Measurements from ENCODE around the gene ELL2. TPM values are rescaled to one million over a fixed set of nuclear protein-coding genes. Genes with fewer than 3 reads are reported as not detected.
A peak's percentile ranks its signal among the peaks of the same experiment; 100 is the strongest.
"Not testable (repeated sequence)": the region's sequence is repeated elsewhere in the genome, so short reads cannot be mapped to it uniquely, and the experiment has no call there.

Gene ELL2
- polyA plus RNA-seq, 6 donors from 2014 or later, result 6.3 to 10.1 (median 8.3) TPM

DNA sequence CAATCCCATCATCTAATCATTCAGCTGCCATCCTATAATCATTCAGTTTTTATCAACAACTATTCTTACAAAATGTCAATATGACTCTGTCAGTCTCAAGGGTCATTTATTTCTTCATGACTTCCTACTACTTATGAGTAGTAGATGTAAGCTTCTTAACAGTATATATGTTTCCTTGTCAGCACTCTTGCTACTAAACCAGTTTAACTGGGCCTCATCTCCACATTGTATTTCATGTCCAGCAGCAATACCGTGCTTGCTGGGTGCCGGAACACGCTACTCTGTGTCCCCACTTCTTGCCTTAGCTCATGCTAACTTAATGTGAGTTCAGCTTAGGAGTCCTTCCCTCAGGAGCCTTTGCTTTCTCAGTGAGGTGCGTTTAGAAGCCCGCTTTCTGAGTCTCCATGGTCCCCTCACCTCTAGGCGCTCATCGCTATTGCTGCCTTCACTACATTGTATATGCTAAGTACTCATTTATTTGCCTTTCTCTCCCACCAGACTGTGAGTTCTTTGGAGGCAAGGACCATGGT lies 32.9 kb downstream of the ELL2 start:
- no peak for DNase-seq
- ATAC-seq (ENCODE audit: low read depth in 2 of 2), result no peak
- no peaks in the 10 kb centered on the region for H3K27me3 Mint-ChIP-seq
- H3K4me1 Mint-ChIP-seq, result peaks cover 24 to 37% (median 36%) of the 10 kb centered on the region in 3 donors
- H3K4me3 Mint-ChIP-seq, result no peak overlapping the region
- H3K27ac Mint-ChIP-seq, result peak overlapping the region in 3 of 6 donors; percentile 10 to 70 (median 35)
- H3K36me3 Mint-ChIP-seq, result peaks cover 0 to 4% of the 10 kb centered on the region in 2 donors
- H3K9me3 Mint-ChIP-seq, result no peaks in the 10 kb centered on the region

DNA sequence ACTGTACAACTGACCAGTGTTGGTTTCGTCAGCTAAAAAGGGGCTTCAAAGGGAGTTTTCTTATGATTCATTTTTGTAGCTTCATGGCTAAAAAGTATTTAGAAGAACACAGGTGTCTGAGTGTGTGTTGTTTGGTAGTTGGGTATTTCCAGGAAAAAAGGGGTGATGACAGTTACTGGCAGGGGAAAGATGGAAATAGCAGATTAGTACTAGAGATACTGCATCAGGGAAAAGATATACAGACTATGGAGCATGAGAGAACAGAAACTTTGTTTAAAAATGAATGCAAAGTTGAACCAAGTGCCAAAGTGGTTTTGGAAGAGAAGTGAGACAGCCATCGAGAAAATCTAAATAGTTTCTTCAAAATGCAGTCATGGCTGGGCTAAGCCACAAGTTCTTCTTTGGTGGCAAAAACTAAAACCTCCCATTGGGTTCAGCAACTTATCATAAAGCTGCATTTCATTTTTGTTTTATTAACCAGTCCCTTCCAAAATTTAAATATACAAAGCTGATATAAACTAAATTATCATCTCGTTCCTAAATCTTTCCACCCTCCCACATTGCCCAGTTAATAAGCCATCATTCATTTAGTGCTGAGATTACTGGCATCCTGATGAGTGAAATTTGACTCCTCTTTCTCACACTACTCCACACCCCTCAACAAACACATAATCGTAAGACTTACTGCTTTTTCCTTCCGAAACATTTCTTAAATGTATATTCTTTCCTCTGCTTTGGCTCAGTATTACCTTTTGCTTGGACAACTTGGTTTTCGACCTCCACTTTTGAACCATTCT lies 33.5 kb downstream of the ELL2 start:
- no peaks in the 10 kb centered on the region for H3K9me3 Mint-ChIP-seq
- ATAC-seq (ENCODE audit: low read depth in 2 of 2) (peak in 1 of 2 donors; percentile 18), DNase-seq (no peak)
- H3K27me3 Mint-ChIP-seq, result no peaks in the 10 kb centered on the region
- H3K27ac Mint-ChIP-seq, result peak overlapping the region in 4 of 6 donors; percentile 10 to 35 (median 16)
- peaks cover 0 to 4% of the 10 kb centered on the region in 2 donors for H3K36me3 Mint-ChIP-seq
- H3K4me3 Mint-ChIP-seq, result peak overlapping the region in 1 of 8 donors; percentile 16
- H3K4me1 Mint-ChIP-seq, result peaks cover 30 to 43% (median 39%) of the 10 kb centered on the region in 3 donors

DNA sequence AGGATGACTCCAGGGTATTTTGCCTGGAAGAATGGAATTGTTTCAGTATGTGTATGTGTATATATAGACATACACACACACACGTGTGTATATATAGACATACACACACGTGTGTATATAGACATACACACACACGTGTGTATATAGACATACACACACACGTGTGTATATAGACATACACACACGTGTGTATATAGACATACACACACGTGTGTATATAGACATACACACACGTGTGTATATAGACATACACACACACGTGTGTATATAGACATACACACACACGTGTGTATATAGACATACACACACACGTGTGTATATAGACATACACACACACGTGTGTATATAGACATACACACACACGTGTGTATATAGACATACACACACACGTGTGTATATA lies 34.4 kb downstream of the ELL2 start:
- not testable (repeated sequence) for ATAC-seq (ENCODE audit: low read depth in 2 of 2); H3K36me3 Mint-ChIP-seq; DNase-seq; H3K27ac Mint-ChIP-seq; H3K4me3 Mint-ChIP-seq; H3K27me3 Mint-ChIP-seq; H3K9me3 Mint-ChIP-seq
- peaks cover 31 to 45% (median 39%) of the 10 kb centered on the region in 3 donors for H3K4me1 Mint-ChIP-seq

DNA sequence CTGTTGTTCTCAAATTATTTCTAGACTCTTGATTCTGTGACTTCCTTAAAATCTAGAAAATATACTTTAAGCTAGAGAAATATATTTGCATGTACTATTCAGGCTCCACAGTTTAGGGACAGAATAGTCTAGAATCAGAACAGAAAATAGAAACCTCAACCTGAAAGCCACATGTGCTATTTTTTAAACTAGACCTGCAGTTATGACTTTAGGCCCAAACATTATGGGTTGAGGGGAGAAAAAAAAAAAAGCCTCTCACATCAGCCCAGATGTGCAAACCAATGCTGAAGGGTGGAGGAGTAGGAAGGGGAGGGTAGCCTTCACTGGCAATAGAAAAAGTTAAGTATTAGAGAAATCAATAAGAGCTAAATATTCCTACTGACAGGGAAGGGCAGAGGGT lies 35.7 kb downstream of the ELL2 start:
- H3K27ac Mint-ChIP-seq, result no peak overlapping the region
- ATAC-seq (ENCODE audit: low read depth in 2 of 2) (no peak), DNase-seq (no peak)
- H3K4me3 Mint-ChIP-seq, result peak overlapping the region in 3 of 8 donors; percentile 7 to 48 (median 27)
- no peaks in the 10 kb centered on the region for H3K36me3 Mint-ChIP-seq
- H3K4me1 Mint-ChIP-seq, result peaks cover 31 to 54% (median 42%) of the 10 kb centered on the region in 3 donors
- no peaks in the 10 kb centered on the region for H3K27me3 Mint-ChIP-seq
- no peaks in the 10 kb centered on the region for H3K9me3 Mint-ChIP-seq

DNA sequence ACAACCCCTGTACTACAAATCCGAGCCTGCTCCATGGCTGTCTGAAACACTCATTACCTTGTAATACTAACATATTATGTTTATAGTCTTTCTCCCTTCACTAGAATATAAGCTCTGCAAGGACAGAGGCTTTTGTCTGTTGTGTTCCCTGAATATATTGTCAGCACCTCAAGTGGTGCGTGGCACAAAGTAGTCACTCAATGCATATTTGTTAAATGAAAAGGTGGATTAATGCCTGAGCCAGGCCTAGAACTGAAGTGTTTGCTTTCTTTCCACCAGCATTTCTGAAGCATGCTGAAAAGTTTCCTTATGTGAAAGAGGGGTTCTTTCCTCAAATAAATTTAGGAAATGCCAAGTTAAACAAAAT lies 36.3 kb downstream of the ELL2 start:
- ATAC-seq (ENCODE audit: low read depth in 2 of 2), result no peak
- Mint-ChIP-seq H3K9me3 (no peaks in the 10 kb centered on the region), H3K36me3 (no peaks in the 10 kb centered on the region), H3K4me1 (peaks cover 31 to 54% (median 44%) of the 10 kb centered on the region in 3 donors), H3K27ac (no peak overlapping the region), H3K27me3 (no peaks in the 10 kb centered on the region), H3K4me3 (no peak overlapping the region)
- no peak for DNase-seq

DNA sequence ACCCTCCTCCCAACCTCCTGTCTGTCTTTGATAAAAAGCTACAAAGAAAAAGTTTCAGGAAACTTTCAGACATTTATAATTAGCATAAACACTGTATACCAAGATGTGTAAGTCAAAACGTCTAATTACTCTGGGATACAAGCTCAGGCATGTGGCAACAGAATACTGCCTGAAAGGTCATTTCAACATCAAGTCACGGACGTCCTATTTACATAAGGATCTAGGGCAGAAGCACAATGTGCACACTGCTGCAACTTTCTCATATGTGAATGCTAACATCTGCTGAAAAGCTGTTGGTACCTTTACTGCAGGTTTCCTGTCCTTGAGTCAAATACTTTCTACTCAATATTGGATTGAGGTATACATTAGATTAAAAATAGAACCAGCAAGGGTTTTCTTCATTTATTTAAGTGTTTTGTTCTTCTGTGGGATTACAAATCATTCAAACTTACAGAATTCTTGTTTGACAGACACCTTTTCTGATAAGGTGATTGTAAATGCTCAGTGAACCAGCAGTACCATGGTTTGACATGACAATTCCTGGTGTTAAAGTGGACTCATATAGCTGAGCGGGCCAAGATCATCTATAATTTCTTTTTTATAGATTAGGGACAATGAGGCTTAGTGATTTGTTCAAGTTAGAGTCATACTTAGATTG lies 36.8 kb downstream of the ELL2 start:
- peak overlapping the region in 1 of 6 donors; percentile 19 for H3K27ac Mint-ChIP-seq
- H3K9me3 Mint-ChIP-seq, result no peaks in the 10 kb centered on the region
- no peak overlapping the region for H3K4me3 Mint-ChIP-seq
- H3K27me3 Mint-ChIP-seq, result no peaks in the 10 kb centered on the region
- DNase-seq (no peak), ATAC-seq (ENCODE audit: low read depth in 2 of 2) (no peak)
- H3K4me1 Mint-ChIP-seq, result peaks cover 31 to 54% (median 44%) of the 10 kb centered on the region in 3 donors
- no peaks in the 10 kb centered on the region for H3K36me3 Mint-ChIP-seq

DNA sequence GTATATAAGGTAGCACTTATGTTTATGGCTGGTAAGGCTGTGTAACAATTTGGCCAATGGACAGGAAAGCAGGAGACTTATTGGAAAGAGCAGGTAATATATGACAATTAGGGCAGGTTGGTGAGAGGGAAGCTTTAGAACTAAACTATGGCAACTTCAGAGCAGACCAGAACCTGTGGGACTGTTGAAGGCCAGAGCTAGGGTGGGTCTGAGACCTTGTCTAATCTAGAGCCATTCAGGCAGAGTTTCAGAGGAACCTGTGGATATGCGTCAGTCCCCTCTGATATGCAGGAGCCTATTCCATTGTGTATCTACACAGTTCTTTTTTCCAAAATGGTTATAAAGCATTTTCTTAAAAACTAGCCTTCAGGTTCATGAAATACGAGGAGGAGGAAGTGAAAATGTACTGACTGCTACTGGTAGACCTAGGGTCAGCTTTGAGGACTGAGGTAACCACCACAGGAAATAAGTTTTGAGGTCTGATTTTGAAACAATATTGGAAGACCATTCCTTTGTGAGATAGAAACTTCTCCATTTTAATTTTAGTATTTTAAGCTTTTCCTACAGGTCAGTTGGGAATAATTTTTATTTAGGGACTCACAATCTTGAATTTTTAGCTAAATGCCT lies 37.6 kb downstream of the ELL2 start:
- H3K9me3 Mint-ChIP-seq, result no peaks in the 10 kb centered on the region
- DNase-seq (peak; percentile 29), ATAC-seq (ENCODE audit: low read depth in 2 of 2) (peak; percentile 70 to 72)
- peak overlapping the region in 1 of 8 donors; percentile 0 for H3K4me3 Mint-ChIP-seq
- no peaks in the 10 kb centered on the region for H3K36me3 Mint-ChIP-seq
- peak overlapping the region in 1 of 6 donors; percentile 9 for H3K27ac Mint-ChIP-seq
- peaks cover 31 to 59% (median 44%) of the 10 kb centered on the region in 3 donors for H3K4me1 Mint-ChIP-seq
- H3K27me3 Mint-ChIP-seq, result no peaks in the 10 kb centered on the region

DNA sequence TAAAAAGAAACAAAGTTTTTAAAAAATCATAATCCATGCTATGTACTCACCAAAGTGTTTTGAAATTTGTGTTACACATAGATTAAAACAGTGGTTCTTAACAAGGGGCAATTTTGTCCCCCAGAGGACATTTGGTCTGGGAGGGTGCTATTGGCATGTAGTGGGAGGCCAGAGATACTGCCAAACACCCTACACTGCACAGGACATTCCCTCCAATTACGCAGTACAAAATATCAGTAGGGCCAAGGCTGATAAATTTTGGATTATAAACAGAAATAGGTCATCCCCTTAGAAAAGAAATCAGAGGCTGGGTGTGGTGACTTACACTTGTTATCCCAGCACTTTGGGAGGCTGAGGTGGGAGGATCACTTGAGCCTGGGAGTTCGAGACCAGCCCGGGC lies 38.9 kb downstream of the ELL2 start:
- H3K9me3 Mint-ChIP-seq, result no peaks in the 10 kb centered on the region
- H3K27ac Mint-ChIP-seq, result no peak overlapping the region
- H3K4me1 Mint-ChIP-seq, result peaks cover 27 to 47% (median 38%) of the 10 kb centered on the region in 3 donors
- no peaks in the 10 kb centered on the region for H3K36me3 Mint-ChIP-seq
- H3K27me3 Mint-ChIP-seq, result no peaks in the 10 kb centered on the region
- no peak for DNase-seq
- ATAC-seq (ENCODE audit: low read depth in 2 of 2), result no peak
- H3K4me3 Mint-ChIP-seq, result no peak overlapping the region

DNA sequence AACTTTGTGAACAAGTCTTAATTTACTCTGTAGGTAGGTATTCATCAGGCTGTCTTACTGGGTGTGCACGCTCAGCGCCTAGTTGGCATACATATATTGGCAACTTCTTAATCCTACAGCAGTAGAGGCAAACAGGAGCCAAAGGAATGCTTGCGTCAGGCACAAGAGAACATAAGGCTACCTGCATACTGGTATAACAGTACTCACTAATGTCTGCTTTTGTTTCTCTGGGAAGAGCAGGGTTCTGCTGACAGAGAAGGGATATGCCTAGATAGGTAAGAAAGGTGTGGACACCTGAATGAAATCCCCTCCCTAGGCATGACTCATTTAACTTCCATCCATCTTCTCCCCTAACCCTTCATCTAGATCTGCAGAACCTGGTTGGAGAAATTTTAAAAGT lies 40.1 kb downstream of the ELL2 start:
- H3K4me3 Mint-ChIP-seq, result no peak overlapping the region
- peaks cover 26 to 40% (median 32%) of the 10 kb centered on the region in 3 donors for H3K4me1 Mint-ChIP-seq
- no peaks in the 10 kb centered on the region for H3K36me3 Mint-ChIP-seq
- no peaks in the 10 kb centered on the region for H3K27me3 Mint-ChIP-seq
- DNase-seq (no peak), ATAC-seq (ENCODE audit: low read depth in 2 of 2) (no peak)
- no peaks in the 10 kb centered on the region for H3K9me3 Mint-ChIP-seq
- H3K27ac Mint-ChIP-seq, result no peak overlapping the region

DNA sequence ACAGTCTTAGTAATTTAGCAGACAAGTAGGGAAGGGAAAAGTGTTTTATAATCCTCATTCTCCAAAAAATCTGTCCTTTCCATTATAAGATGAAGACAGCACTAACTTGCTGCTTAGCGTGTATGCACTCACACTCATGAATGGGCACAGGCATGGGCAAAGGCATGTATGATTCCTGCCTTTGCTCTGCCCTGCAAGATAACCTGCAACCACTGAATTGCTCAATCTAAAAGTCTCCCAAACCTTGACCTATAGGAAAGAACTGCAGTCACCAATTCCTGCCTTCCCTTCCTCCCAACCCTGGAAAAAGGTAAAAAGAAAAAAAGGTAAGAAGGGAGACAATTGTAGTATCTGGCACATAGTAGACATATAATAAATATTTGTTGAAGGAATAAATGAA lies 40.8 kb downstream of the ELL2 start:
- H3K4me1 Mint-ChIP-seq, result peaks cover 28 to 42% (median 34%) of the 10 kb centered on the region in 3 donors
- ATAC-seq (ENCODE audit: low read depth in 2 of 2) (no peak), DNase-seq (no peak)
- H3K4me3 Mint-ChIP-seq, result peak overlapping the region in 1 of 8 donors; percentile 11
- H3K9me3 Mint-ChIP-seq, result no peaks in the 10 kb centered on the region
- no peaks in the 10 kb centered on the region for H3K27me3 Mint-ChIP-seq
- H3K36me3 Mint-ChIP-seq, result no peaks in the 10 kb centered on the region
- peak overlapping the region in 2 of 6 donors; percentile 17 to 66 for H3K27ac Mint-ChIP-seq

DNA sequence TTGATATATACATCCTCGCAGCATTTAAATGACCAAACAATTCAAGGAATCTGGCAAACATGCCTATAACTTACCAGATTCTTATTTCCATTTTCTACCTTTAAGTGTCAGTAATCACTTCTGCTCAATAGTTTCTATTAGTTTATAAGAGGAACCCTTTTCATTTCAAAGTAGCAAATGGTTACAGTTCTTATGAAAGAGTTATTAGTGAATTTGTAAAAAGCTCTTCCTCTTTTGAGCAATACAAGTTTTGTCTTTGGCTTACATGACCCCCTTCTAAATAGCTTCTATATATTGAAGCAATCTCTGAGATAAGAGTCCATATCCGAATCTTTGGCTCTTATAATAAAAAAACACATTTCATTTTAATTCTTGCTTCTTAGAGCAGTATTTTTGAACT lies 42.0 kb downstream of the ELL2 start:
- Mint-ChIP-seq H3K36me3 (no peaks in the 10 kb centered on the region), H3K27ac (no peak overlapping the region), H3K4me3 (no peak overlapping the region)

DNA sequence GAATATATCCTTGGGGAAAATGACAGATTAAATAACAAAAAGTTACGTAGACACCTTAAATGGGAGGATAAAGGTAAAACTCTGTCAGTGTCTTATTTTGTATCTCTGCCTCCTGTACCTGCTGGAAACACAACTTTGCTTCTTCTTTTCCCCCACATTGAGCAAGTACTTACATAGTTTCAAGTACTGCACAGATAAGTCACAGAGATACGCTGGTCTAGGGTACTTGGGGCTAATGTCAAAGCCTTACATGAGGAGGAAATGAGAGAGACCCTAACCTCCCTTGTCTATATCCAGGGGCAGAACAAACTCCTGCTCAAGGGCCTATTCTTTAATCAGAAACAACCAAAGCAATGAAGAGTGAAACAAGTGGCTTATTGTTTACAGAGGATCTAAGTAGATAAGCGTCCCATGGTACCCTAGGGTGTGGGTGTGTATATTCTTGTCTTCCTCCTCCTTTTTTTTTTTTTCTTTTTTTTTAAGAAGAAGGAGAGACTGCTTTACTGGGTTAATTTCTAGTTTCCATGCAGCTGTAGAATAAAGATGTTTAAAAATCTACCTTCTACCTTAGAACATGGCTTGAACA lies 43.1 kb downstream of the ELL2 start:
- Mint-ChIP-seq H3K36me3 (no peaks in the 10 kb centered on the region), H3K4me1 (peaks cover 16 to 30% (median 22%) of the 10 kb centered on the region in 3 donors), H3K27ac (no peak overlapping the region), H3K4me3 (no peak overlapping the region), H3K27me3 (no peaks in the 10 kb centered on the region), H3K9me3 (no peaks in the 10 kb centered on the region)
- ATAC-seq (ENCODE audit: low read depth in 2 of 2) (no peak), DNase-seq (no peak)

More for the DNA sequence above, 42.0 kb downstream of the ELL2 start:
- no peaks in the 10 kb centered on the region for H3K27me3 Mint-ChIP-seq
- H3K4me1 Mint-ChIP-seq, result peaks cover 26 to 37% (median 29%) of the 10 kb centered on the region in 3 donors
- DNase-seq (no peak), ATAC-seq (ENCODE audit: low read depth in 2 of 2) (peak; percentile 24 to 41)
- no peaks in the 10 kb centered on the region for H3K9me3 Mint-ChIP-seq

DNA sequence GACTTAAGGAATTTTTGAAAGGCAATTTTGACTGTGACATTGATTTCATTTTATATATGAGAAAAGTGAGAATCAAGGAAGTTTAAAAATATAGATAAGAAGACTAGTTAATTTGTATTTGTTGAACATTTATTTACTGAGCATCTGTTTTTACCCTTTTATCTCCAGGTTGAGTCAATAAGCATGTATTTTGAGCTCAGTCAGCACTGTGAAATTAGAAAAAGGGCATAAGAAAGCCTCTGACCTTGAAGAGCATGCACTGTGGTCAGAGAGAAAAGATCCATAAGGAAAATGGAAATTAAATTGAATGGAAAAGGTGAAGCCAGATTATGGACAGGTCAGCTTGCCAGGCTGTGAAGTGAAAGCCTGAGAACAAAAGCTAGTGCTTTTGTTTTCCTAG lies 44.4 kb downstream of the ELL2 start:
- Mint-ChIP-seq H3K4me1 (peaks cover 16 to 23% (median 18%) of the 10 kb centered on the region in 3 donors), H3K27ac (no peak overlapping the region), H3K36me3 (peaks cover 3 to 4% of the 10 kb centered on the region in 2 donors), H3K27me3 (no peaks in the 10 kb centered on the region), H3K4me3 (no peak overlapping the region), H3K9me3 (no peaks in the 10 kb centered on the region)
- ATAC-seq (ENCODE audit: low read depth in 2 of 2) (no peak), DNase-seq (no peak)
